Sigmoid colon (tissue), 4 donors: ENCODE results near the gene IL17REL.

Experiments used
- CTCF ChIP-seq, 4 experiments: fragments of 450-650 bp in 3 of 4; fragments of 200-600 bp in 1 of 4; IDR thresholded peaks; one replicate each; pipeline ENCODE4 v1.5.1; 2016 to 2019; ENCODE audit warnings: antibody characterized with exemption in 4 of 4, mild to moderate bottlenecking in 3 of 4, moderate library complexity in 2 of 4
- EP300 ChIP-seq, 4 donors: sonication (generic); formaldehyde crosslinking; IDR thresholded peaks; one replicate each; pipeline ENCODE4 v1.6.1; 2017; ENCODE audit warnings: antibody characterized with exemption in 4 of 4
- POLR2A ChIP-seq, 2 donors: fragments of 450-650 bp; IDR thresholded peaks; one replicate each; pipeline ENCODE4 v1.6.1; 2016; ENCODE audit warnings: antibody characterized with exemption in 2 of 2, mild to moderate bottlenecking in 2 of 2, moderate library complexity in 2 of 2
- POLR2AphosphoS5 ChIP-seq, 4 donors: sonication (generic); formaldehyde crosslinking; IDR thresholded peaks; one replicate each; pipeline ENCODE4 v1.6.1; 2017; ENCODE audit warnings: antibody characterized with exemption in 4 of 4

- TF ChIP-seq CTCF (IDR thresholded peaks at IDR 0.05) (no peak), POLR2A (IDR thresholded peaks at IDR 0.05) (no peak), POLR2AphosphoS5 (IDR thresholded peaks at IDR 0.05) (no peak), EP300 (IDR thresholded peaks at IDR 0.05) (no peak)
Observed at GRCh38 chr22:50018608-50019285, 6.2 kb upstream of the IL17REL start.
